Smooth muscle cell (in vitro differentiated cells): Measurements from ENCODE around the gene MAP3K5. TPM values are rescaled to one million over a fixed set of nuclear protein-coding genes. Genes with fewer than 3 reads are reported as not detected.

Experiments used
- DNase-seq: peaks from one replicate; lab custom pipeline; 2025; ENCODE audit not compliant: unreplicated experiment; lab: John Stamatoyannopoulos, UW
- H2AFZ ChIP-seq: fragments of 200-600 bp; sonication (generic); 2 replicates; pipeline ENCODE4 v1.6.0; 2016; ENCODE audit warnings: antibody characterized with exemption, low read depth, mild to moderate bottlenecking
- H3F3A ChIP-seq: fragments of 200-600 bp; sonication (generic); 2 replicates; pipeline ENCODE4 v1.6.0; 2017; ENCODE audit warnings: antibody characterized with exemption, low read depth
- H3K27ac ChIP-seq: fragments of 200-600 bp; sonication (generic); 2 replicates; pipeline ENCODE4 v1.5.1; 2016; ENCODE audit warnings: low read depth, mild to moderate bottlenecking
- H3K27me3 ChIP-seq: fragments of 200-600 bp; sonication (generic); 2 replicates; pipeline ENCODE4 v1.6.1; 2016; ENCODE audit warnings: low read depth, mild to moderate bottlenecking
- H3K36me3 ChIP-seq: fragments of 200-600 bp; sonication (generic); 2 replicates; pipeline ENCODE4 v1.5.1; 2016; ENCODE audit warnings: low read depth
- H3K4me1 ChIP-seq: fragments of 200-600 bp; sonication (generic); 2 replicates; pipeline ENCODE4 v1.5.1; 2016; ENCODE audit warnings: low read depth
- H3K4me2 ChIP-seq: fragments of 200-600 bp; sonication (generic); 2 replicates; pipeline ENCODE4 v1.6.0; 2016; ENCODE audit warnings: mild to moderate bottlenecking
- H3K4me3 ChIP-seq: fragments of 200-600 bp; sonication (generic); 2 replicates; pipeline ENCODE4 v1.5.1; 2016; ENCODE audit warnings: mild to moderate bottlenecking
- H3K79me2 ChIP-seq: fragments of 200-600 bp; sonication (generic); 2 replicates; pipeline ENCODE4 v1.6.0; 2016; ENCODE audit warnings: low read depth, mild to moderate bottlenecking
- H3K9ac ChIP-seq: fragments of 200-600 bp; sonication (generic); 2 replicates; pipeline ENCODE4 v1.6.0; 2016; ENCODE audit warnings: low read depth
- H3K9me3 ChIP-seq: fragments of 200-600 bp; sonication (generic); replicated peaks from 2 replicates; pipeline ENCODE4 v1.5.1; 2016; ENCODE audit warnings: low read depth
- H4K20me1 ChIP-seq: fragments of 200-600 bp; sonication (generic); 2 replicates; pipeline ENCODE4 v1.6.0; 2016; ENCODE audit warnings: low read depth
- CTCF ChIP-seq: fragments of 200-600 bp; sonication (generic); IDR thresholded peaks from 2 replicates; pipeline ENCODE4 v1.5.1; 2017; ENCODE audit warnings: borderline replicate concordance, mild to moderate bottlenecking, antibody characterized with exemption; ENCODE audit not compliant: insufficient read depth, poor library complexity, severe bottlenecking
- WGBS: methylation state at CpG from one replicate; pipeline ENCODE4 v1.1.7; 2016; ENCODE audit warnings: low lambda C conversion rate; 5-methylcytosine and 5-hydroxymethylcytosine counted together
- polyA plus RNA-seq: library from polyadenylated mRNA; unstranded; fragments of >200 nt; fragmentation: Nextera tagmentation; extraction: Ambion mirVana; gene quantifications from 2 replicates; pipeline ENCODE4 v1.2.1, GENCODE V29; 2016
- total RNA-seq: library from RNA; depleted of rRNA; stranded (reverse); fragments of >200 nt; gene quantifications from 2 replicates; pipeline ENCODE4 v1.2.3, GENCODE V29; 2014

MAP3K5 gene
- total and polyA plus RNA-seq, 2 experiments from 2014 or later, result 0.93 to 2.1 TPM

GRCh38 chr6:136753624-136754023 lies 38.7 kb downstream of the MAP3K5 start:
- no peak for TF ChIP-seq CTCF
- Histone ChIP-seq H3K27ac (no peak overlapping the region), H3K4me2 (no peak overlapping the region), H3K4me1 (no peaks in the 10 kb centered on the region), H3K9me3 (no peaks in the 10 kb centered on the region), H3F3A (no peaks in the 10 kb centered on the region), H3K27me3 (peaks cover 9% of the 10 kb centered on the region), H3K4me3 (no peak overlapping the region), H3K36me3 (no peaks in the 10 kb centered on the region), H3K79me2 (no peaks in the 10 kb centered on the region), H2AFZ (no peak overlapping the region), H3K9ac (no peak overlapping the region), H4K20me1 (no peaks in the 10 kb centered on the region)
- 84% methylated on average over 7 of the region's 7 CpGs for WGBS
- no peak for DNase-seq

- H3K4me3 ChIP-seq, result no peak overlapping the region
- no peak overlapping the region for H3K9ac ChIP-seq
- no peaks in the 10 kb centered on the region for H3K9me3 ChIP-seq
- no peak for TF ChIP-seq CTCF
- no peaks in the 10 kb centered on the region for H4K20me1 ChIP-seq
- H3F3A ChIP-seq, result no peaks in the 10 kb centered on the region
- peaks cover 5% of the 10 kb centered on the region for H3K27me3 ChIP-seq
- H3K79me2 ChIP-seq, result no peaks in the 10 kb centered on the region
- H3K36me3 ChIP-seq, result no peaks in the 10 kb centered on the region
- DNase-seq, result no peak
- H2AFZ ChIP-seq, result no peak overlapping the region
- no peaks in the 10 kb centered on the region for H3K4me1 ChIP-seq
- no peak overlapping the region for H3K4me2 ChIP-seq
- no peak overlapping the region for H3K27ac ChIP-seq
- WGBS, result 84% methylated on average over 7 of the region's 7 CpGs
Measured at GRCh38 chr6:136752554-136752953, 39.7 kb downstream of the MAP3K5 start.

GRCh38 chr6:136751991-136752390 lies 40.3 kb downstream of the MAP3K5 start:
- Histone ChIP-seq H3K27ac (no peak overlapping the region), H3F3A (no peaks in the 10 kb centered on the region), H3K4me1 (no peaks in the 10 kb centered on the region), H3K4me2 (no peak overlapping the region), H3K79me2 (no peaks in the 10 kb centered on the region), H3K9ac (no peak overlapping the region), H2AFZ (no peak overlapping the region), H4K20me1 (no peaks in the 10 kb centered on the region), H3K9me3 (no peaks in the 10 kb centered on the region), H3K27me3 (peaks cover 5% of the 10 kb centered on the region), H3K4me3 (no peak overlapping the region), H3K36me3 (no peaks in the 10 kb centered on the region)
- no peak for TF ChIP-seq CTCF
- WGBS, result 94% methylated on average over 2 of the region's 2 CpGs
- no peak for DNase-seq

- Histone ChIP-seq H3K4me2 (no peak overlapping the region), H3K9ac (no peak overlapping the region), H3K9me3 (no peaks in the 10 kb centered on the region), H3K4me3 (no peak overlapping the region), H3K36me3 (no peaks in the 10 kb centered on the region), H3K27ac (no peak overlapping the region), H3K27me3 (peaks cover 3% of the 10 kb centered on the region), H2AFZ (no peak overlapping the region), H3K79me2 (no peaks in the 10 kb centered on the region), H3F3A (no peaks in the 10 kb centered on the region), H3K4me1 (no peaks in the 10 kb centered on the region), H4K20me1 (no peaks in the 10 kb centered on the region)
- 92% methylated on average over 5 of the region's 5 CpGs for WGBS
- DNase-seq, result no peak
- no peak for TF ChIP-seq CTCF
Measured at GRCh38 chr6:136751522-136751956, 40.7 kb downstream of the MAP3K5 start.
